ENCODE data around the gene MICU2.
"Not testable (repeated sequence)": the region's sequence is repeated elsewhere in the genome, so short reads cannot be mapped to it uniquely, and the experiment has no call there.

MICU2 gene

DNA sequence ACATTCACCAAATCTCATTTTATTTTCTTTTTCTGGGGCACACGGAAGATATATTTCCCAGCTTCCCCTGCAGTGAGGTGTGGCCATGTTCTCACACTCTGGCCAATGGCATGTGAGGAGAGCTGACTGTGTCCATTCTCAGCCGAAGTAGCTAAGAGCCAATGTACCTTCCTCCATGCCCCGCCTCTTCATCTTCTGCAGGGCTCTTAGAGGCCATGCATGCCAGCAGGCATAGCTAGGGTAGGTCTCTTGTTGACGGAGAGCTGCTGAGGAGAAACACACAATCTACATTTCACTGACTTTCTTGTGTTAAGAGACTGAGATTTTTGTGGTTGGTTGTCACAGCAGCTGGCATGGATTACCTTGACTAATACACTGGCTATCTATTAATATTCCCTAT lies 9.8 kb upstream of the MICU2 start:
- no peak overlapping the region for H3K4me3 ChIP-seq (ENCODE audit: low read length)
- TF ChIP-seq ZNF274 (IDR thresholded peaks at IDR 0.05; ENCODE audit: low read depth, low read length) = no peak

DNA sequence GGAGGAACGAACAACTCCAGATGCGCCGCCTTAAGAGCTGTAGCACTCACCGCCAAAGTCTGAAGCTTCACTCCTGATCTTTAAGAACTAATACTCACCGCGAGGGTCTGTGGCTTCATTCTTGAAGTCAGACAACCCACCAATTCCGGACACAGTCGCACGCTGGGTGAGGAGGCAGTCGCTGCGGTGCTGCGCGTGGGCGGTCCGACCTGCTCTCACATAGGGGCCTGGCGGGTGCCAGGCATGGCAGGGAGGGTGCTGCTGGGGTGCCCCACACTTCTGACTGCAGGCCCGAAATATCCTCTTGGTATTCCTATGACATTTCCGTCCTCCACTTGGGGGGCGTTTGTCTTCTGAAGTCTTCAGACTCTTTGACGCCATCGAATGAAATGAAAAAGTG lies 7.4 kb upstream of the MICU2 start:
- H3K4me3 ChIP-seq (ENCODE audit: low read length) = no peak overlapping the region
- no peak for TF ChIP-seq ZNF274 (IDR thresholded peaks at IDR 0.05; ENCODE audit: low read depth, low read length)

- TF ChIP-seq ZNF274 (IDR thresholded peaks at IDR 0.05; ENCODE audit: low read depth, low read length) = no peak
- H3K4me3 ChIP-seq (ENCODE audit: low read length) = no peak overlapping the region
Measured at GRCh38 chr13:21610687-21611086, 6.7 kb upstream of the MICU2 start.

- TF ChIP-seq ZNF274 (IDR thresholded peaks at IDR 0.05; ENCODE audit: low read depth, low read length) = no peak
- no peak overlapping the region for H3K4me3 ChIP-seq (ENCODE audit: low read length)
Measured at GRCh38 chr13:21608961-21609360, 5.0 kb upstream of the MICU2 start.

DNA sequence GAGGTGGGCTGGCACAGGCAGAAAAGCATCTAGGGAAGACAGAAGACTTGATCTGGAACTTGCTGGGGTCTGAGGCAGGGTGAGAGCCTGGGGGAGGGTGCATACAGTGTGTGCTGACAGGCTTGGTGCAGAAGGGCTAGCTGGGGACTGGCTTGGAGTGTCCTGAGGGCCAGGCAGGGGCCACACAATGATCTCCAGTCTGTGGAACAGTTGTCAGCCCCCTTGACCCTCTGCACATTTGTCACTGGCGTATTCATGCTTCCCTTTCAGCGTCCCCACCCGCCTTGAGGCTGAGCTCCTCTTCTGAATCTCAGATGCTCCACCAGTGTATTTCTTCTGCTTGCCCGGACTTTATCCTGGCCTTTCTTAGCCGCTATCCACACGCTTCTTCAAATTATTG lies 2.8 kb upstream of the MICU2 start:
- TF ChIP-seq ZNF274 (IDR thresholded peaks at IDR 0.05; ENCODE audit: low read depth, low read length) = no peak
- H3K4me3 ChIP-seq (ENCODE audit: low read length) = no peak overlapping the region

DNA sequence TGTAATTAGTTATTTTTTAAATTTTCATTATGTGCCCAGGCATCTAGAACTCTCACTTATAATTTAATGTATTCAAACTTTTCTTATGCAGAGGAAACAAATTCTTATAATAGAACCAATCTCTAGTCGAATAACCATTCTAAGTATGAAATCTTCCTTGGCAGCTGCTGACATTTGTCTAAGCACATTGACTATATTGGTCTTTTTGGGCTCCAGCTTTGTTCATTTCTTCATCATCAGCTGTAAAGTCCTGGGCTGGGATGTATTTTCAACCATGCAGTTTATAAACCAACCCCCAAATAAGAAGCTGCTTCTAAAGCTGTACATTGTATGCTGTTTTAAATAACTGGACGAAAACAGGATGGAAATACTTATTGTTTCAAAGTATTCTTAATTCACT lies 2.3 kb upstream of the MICU2 start:
- no peak overlapping the region for H3K4me3 ChIP-seq (ENCODE audit: low read length)
- no peak for TF ChIP-seq ZNF274 (IDR thresholded peaks at IDR 0.05; ENCODE audit: low read depth, low read length)

GRCh38 chr13:21596722-21597121 lies 7.2 kb downstream of the MICU2 start:
- no peak for TF ChIP-seq ZNF274 (IDR thresholded peaks at IDR 0.05; ENCODE audit: low read depth, low read length)
- no peak overlapping the region for H3K4me3 ChIP-seq (ENCODE audit: low read length)

DNA sequence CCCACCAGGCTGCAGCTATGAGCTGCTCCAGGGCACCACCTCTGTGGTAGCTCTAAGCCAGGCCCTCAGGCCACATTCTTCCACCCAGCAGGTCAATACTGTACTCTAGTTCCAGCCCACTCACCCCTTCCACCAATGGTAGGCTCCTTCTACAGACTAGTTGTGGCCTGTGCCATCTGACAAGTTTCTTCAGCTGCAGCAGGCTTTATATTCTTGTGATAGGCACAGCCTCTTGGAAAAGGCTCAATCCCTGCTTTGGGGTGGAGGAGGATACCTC lies 8.5 kb downstream of the MICU2 start:
- TF ChIP-seq ZNF274 (IDR thresholded peaks at IDR 0.05; ENCODE audit: low read depth, low read length) = no peak

DNA sequence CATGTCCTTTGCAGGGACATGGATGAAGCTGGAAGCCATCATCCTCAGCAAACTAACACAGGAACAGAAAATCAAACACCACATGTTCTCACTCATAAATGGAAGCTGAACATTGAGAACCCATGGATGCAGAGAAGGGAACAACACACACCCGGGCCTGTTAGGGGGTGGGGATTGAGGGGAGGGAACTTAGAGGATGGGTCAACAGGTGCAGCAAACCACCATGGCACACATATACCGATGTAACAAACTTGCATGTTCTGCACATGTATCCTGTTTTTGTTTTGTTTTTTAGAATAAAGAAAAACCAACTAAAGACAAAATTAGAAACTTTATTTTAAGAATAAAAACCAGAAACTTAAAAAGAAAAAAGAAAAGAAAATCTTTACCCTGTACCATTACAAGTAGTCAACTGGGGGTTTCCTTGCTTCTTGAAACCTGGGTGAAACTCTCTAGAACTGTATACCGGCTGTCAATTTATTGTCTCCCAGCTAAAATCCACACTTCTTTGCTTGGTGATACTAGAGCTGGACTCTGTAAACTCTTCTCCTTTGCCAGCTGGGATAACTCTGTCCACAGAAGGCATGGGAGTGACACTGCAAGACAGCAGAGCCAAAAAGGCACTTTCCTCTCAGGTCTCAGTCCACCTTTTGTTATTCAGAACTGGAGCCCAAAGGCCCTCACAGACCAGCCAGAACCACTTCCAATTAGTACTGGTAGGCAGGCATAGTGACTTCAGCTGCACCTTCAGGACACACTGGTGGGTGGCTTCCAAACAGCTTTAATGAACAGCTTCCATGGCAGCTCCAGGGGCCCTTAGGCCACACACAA lies 9.0 kb downstream of the MICU2 start:
- no peak for TF ChIP-seq ZNF274 (IDR thresholded peaks at IDR 0.05; ENCODE audit: low read depth, low read length)
- no peak overlapping the region; the same call in 1 of the 2 replicates for H3K4me3 ChIP-seq (ENCODE audit: low read length)

More for the DNA sequence above, 8.5 kb downstream of the MICU2 start:
- H3K4me3 ChIP-seq (ENCODE audit: low read length) = no peak overlapping the region

GRCh38 chr13:21590665-21591456 lies 13.1 kb downstream of the MICU2 start:
- H3K4me3 ChIP-seq (ENCODE audit: low read length) = not testable (repeated sequence)

- no peak for TF ChIP-seq ZNF274 (IDR thresholded peaks at IDR 0.05; ENCODE audit: low read depth, low read length)
- no peak overlapping the region for H3K4me3 ChIP-seq (ENCODE audit: low read length)
Measured at GRCh38 chr13:21590231-21590630, 13.7 kb downstream of the MICU2 start.

GRCh38 chr13:21589510-21589909 lies 14.5 kb downstream of the MICU2 start:
- not testable (repeated sequence) for H3K4me3 ChIP-seq (ENCODE audit: low read length)

DNA sequence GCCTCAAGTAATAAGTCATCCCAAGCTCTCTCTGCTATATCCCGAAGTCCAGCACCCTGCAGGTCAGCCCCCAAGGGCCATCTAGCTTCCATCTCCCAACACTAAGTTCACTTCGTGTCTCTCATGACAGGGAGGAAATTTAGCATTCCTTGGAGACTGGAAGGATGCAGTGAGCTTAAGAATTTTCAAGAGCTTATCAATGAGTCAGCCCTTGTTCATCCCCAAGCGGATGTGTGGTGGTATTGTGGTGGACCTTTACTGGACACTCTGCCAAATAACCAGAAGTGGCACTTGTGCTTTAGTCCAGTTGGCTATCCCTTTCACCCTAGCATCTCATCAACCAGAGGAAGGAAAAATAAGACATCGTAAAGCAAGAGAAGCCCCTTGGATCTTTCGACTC lies 15.6 kb downstream of the MICU2 start:
- H3K4me3 ChIP-seq (ENCODE audit: low read length) = not testable (repeated sequence)

GRCh38 chr13:21584973-21585592 lies 18.9 kb downstream of the MICU2 start:
- H3K4me3 ChIP-seq (ENCODE audit: low read length) = no peak overlapping the region
- no peak for TF ChIP-seq ZNF274 (IDR thresholded peaks at IDR 0.05; ENCODE audit: low read depth, low read length)

GRCh38 chr13:21583478-21583877 lies 20.5 kb downstream of the MICU2 start:
- no peak overlapping the region for H3K4me3 ChIP-seq (ENCODE audit: low read length)
- TF ChIP-seq ZNF274 (IDR thresholded peaks at IDR 0.05; ENCODE audit: low read depth, low read length) = no peak
